IMR-90 (cell line): ENCODE measurements around the gene GABRA1. TPM values are rescaled to one million over a fixed set of nuclear protein-coding genes. Genes with fewer than 3 reads are reported as not detected.

Experiments
- ATAC-seq: fragments of 200-7000 bp; cut with Tn5 transposase; 2 replicates; pipeline ENCODE4 v1.9.1; 2020; ENCODE audit warnings: low read depth, mild to moderate bottlenecking, moderate library complexity
- BruUV-seq: library from RNA; stranded (reverse); fragments of 400-500 nt; replicated peaks from 2 replicates; lab custom pipeline; 2021; lab: Mats Ljungman, UMichigan
- CTCF ChIA-PET: fragments of 300-600 bp; formaldehyde crosslinking; extraction: SDS; loops from one replicate; lab custom pipeline; 2021; ENCODE audit warnings: antibody characterized with exemption; lab: Yijun Ruan, JAX
- POLR2A ChIA-PET: fragments of 300-600 bp; sonication (Branson Sonifier 250); formaldehyde crosslinking; loops from one replicate; lab custom pipeline; 2022; ENCODE audit warnings: antibody characterized with exemption; ENCODE audit not compliant: unreplicated experiment; lab: Charles Lee
- DNase-seq: peaks from one replicate; pipeline ENCODE4 v3.0.0; 2013
- H2AFZ ChIP-seq: replicated peaks from 2 replicates; pipeline ENCODE3; 2013; ENCODE audit warnings: low read length, mild to moderate bottlenecking; ENCODE audit not compliant: poor library complexity
- H2AK5ac ChIP-seq: 2 replicates; pipeline ENCODE4 v1.6.1; 2013; ENCODE audit warnings: low read depth, low read length, inconsistent platforms
- H2AK9ac ChIP-seq: replicated peaks from 2 replicates; pipeline ENCODE3; 2013; ENCODE audit warnings: mild to moderate bottlenecking, low read depth, low read length, moderate library complexity; ENCODE audit not compliant: poor library complexity
- H2BK120ac ChIP-seq: 2 replicates; pipeline ENCODE4 v1.6.1; 2013; ENCODE audit warnings: low read depth, low read length, inconsistent platforms
- H2BK15ac ChIP-seq: 3 replicates; pipeline ENCODE4 v1.6.1; 2013; ENCODE audit warnings: low read depth, low read length, inconsistent platforms
- H2BK20ac ChIP-seq: 2 replicates; pipeline ENCODE4 v1.6.1; 2013; ENCODE audit warnings: low read depth, mild to moderate bottlenecking, inconsistent platforms, low read length, moderate library complexity
- H2BK5ac ChIP-seq: 2 replicates; pipeline ENCODE4 v1.6.1; 2013; ENCODE audit warnings: mild to moderate bottlenecking, low read depth, low read length, inconsistent platforms; ENCODE audit not compliant: poor library complexity, severe bottlenecking
- H3K14ac ChIP-seq: replicated peaks from 2 replicates; pipeline ENCODE4 v1.6.1; 2013; ENCODE audit warnings: low read depth, low read length, inconsistent platforms
- H3K18ac ChIP-seq: 2 replicates; pipeline ENCODE4 v1.6.1; 2013; ENCODE audit warnings: low read depth, low read length, control low read depth
- H3K23ac ChIP-seq: 2 replicates; pipeline ENCODE4 v1.6.1; 2013; ENCODE audit warnings: low read depth, low read length, inconsistent platforms
- H3K27ac ChIP-seq: 2 replicates; pipeline ENCODE4 v1.5.1; 2013; ENCODE audit warnings: mild to moderate bottlenecking, control low read depth, low read length; ENCODE audit not compliant: insufficient read depth
- H3K27me3 ChIP-seq: 2 replicates; pipeline ENCODE4 v1.6.1; 2013; ENCODE audit warnings: low read length; ENCODE audit not compliant: control insufficient read depth, insufficient read depth
- H3K36me3 ChIP-seq: 2 replicates; pipeline ENCODE4 v1.6.1; 2013; ENCODE audit warnings: low read length, mixed read lengths; ENCODE audit not compliant: control insufficient read depth, insufficient read depth
- H3K4ac ChIP-seq: 2 replicates; pipeline ENCODE4 v1.6.1; 2013; ENCODE audit warnings: low read depth, low read length, inconsistent platforms
- H3K4me1 ChIP-seq: 2 replicates; pipeline ENCODE4 v1.6.1; 2013; ENCODE audit warnings: low read length, mixed read lengths; ENCODE audit not compliant: control insufficient read depth, insufficient read depth
- H3K4me2 ChIP-seq: 2 replicates; pipeline ENCODE4 v1.6.1; 2013; ENCODE audit warnings: low read depth, mild to moderate bottlenecking, control low read depth, low read length, moderate library complexity
- H3K4me3 ChIP-seq: 2 replicates; pipeline ENCODE4 v1.5.1; 2013; ENCODE audit warnings: low read depth, mild to moderate bottlenecking, control low read depth, low read length, moderate library complexity; ENCODE audit not compliant: insufficient read depth
- H3K56ac ChIP-seq: 2 replicates; pipeline ENCODE4 v1.6.1; 2013; ENCODE audit warnings: low read length, inconsistent platforms; ENCODE audit not compliant: insufficient read depth; ENCODE audit errors: extremely low read depth
- H3K79me1 ChIP-seq, 2 experiments: 2 replicates each; pipeline ENCODE4 v1.6.1; 2013; ENCODE audit warnings: low read length in 2 of 2, inconsistent platforms in 1 of 2, low read depth in 1 of 2
- H3K9ac ChIP-seq: 2 replicates; pipeline ENCODE4 v1.6.1; 2013; ENCODE audit warnings: low read depth, low read length, control low read depth
- H3K9me1 ChIP-seq: 2 replicates; pipeline ENCODE4 v1.6.1; 2013; ENCODE audit warnings: low read length, inconsistent platforms; ENCODE audit not compliant: insufficient read depth
- H3K9me3 ChIP-seq: 2 replicates; pipeline ENCODE4 v1.6.1; 2013; ENCODE audit warnings: low read length; ENCODE audit not compliant: control insufficient read depth, insufficient read depth
- H4K20me1 ChIP-seq: 2 replicates; pipeline ENCODE4 v1.6.1; 2013; ENCODE audit warnings: low read length, inconsistent platforms; ENCODE audit not compliant: insufficient read depth
- H4K5ac ChIP-seq: 2 replicates; pipeline ENCODE4 v1.6.1; 2013; ENCODE audit warnings: mild to moderate bottlenecking, low read depth, low read length, control low read depth
- H4K8ac ChIP-seq, 2 experiments: 2 replicates each; pipeline ENCODE4 v1.6.1; 2013; ENCODE audit warnings: low read depth in 2 of 2, low read length in 2 of 2, control low read depth in 1 of 2, inconsistent platforms in 1 of 2
- H4K91ac ChIP-seq: 2 replicates; pipeline ENCODE4 v1.6.1; 2013; ENCODE audit warnings: low read depth, low read length, inconsistent platforms; ENCODE audit not compliant: insufficient read depth
- CEBPB ChIP-seq: IDR thresholded peaks from 2 replicates; pipeline ENCODE4 v1.6.1; 2012; ENCODE audit warnings: low read depth, low read length, improper control_type of control experiment
- FOS ChIP-seq: fragments of 150-350 bp; IDR thresholded peaks from 2 replicates; pipeline ENCODE4 v1.6.1; 2016; ENCODE audit warnings: low read depth, low read length
- MAFK ChIP-seq: IDR thresholded peaks from 2 replicates; pipeline ENCODE4 v1.6.1; 2012; ENCODE audit warnings: low read depth, low read length, improper control_type of control experiment
- MAZ ChIP-seq: IDR thresholded peaks from 2 replicates; pipeline ENCODE4 v1.6.1; 2012; ENCODE audit warnings: low read depth, mild to moderate bottlenecking, low read length, improper control_type of control experiment, moderate library complexity, borderline replicate concordance
- MXI1 ChIP-seq: IDR thresholded peaks from 2 replicates; pipeline ENCODE4 v1.6.1; 2012; ENCODE audit warnings: low read depth, mild to moderate bottlenecking, low read length, moderate library complexity, borderline replicate concordance
- NFE2L2 ChIP-seq: fragments of 150-350 bp; IDR thresholded peaks from 2 replicates; pipeline ENCODE4 v1.6.1; 2016; ENCODE audit warnings: low read depth, mild to moderate bottlenecking, low read length
- POLR2A ChIP-seq: IDR thresholded peaks from 2 replicates; pipeline ENCODE4 v1.6.1; 2012; ENCODE audit warnings: mild to moderate bottlenecking, low read depth, low read length
- RCOR1 ChIP-seq: IDR thresholded peaks from 2 replicates; pipeline ENCODE4 v1.6.1; 2012; ENCODE audit warnings: mild to moderate bottlenecking, low read length, improper control_type of control experiment; ENCODE audit not compliant: insufficient replicate concordance
- RFX5 ChIP-seq: IDR thresholded peaks from 2 replicates; pipeline ENCODE4 v1.8.0; 2012; ENCODE audit warnings: low read depth, mild to moderate bottlenecking, low read length, moderate library complexity
- WGBS, 2 experiments: methylation state at CpG; one replicate each; pipeline versions ENCODE4 v1.1.5 to v1.1.7; 2013; ENCODE audit warnings: missing lambda C conversion rate in 2 of 2; ENCODE audit not compliant: insufficient read length in 1 of 2; ENCODE audit errors: extremely low coverage in 2 of 2; 5-methylcytosine and 5-hydroxymethylcytosine counted together
- dilution Hi-C: fragments of 300-500 bp; cut with HindIII; formaldehyde crosslinking; loops from one replicate; pipeline ENCODE4 v1.14.3; 2018; ENCODE audit warnings: low sequenced_read_pairs; ENCODE audit not compliant: unreplicated experiment
- in situ Hi-C: fragments of 300-500 bp; cut with MboI; formaldehyde crosslinking; loops from 3 replicates; pipeline ENCODE4 v1.14.3; 2019; ENCODE audit warnings: low sequenced_read_pairs, inconsistent platforms, mixed read lengths
- intact Hi-C: fragments of 100-400 bp; cut with micrococcal nuclease; formaldehyde crosslinking; loops from 2 replicates; pipeline ENCODE4 v1.10.0; 2022
- polyA plus RNA-seq, 3 experiments: library from polyadenylated mRNA; depleted of rRNA; stranded (reverse); fragments of >200 nt; gene quantifications; 2 replicates each; pipeline ENCODE4 v1.2.3, GENCODE V29; 2012; ENCODE audit warnings: low replicate concordance in 1 of 3
- total RNA-seq: library from RNA; depleted of rRNA; stranded (reverse); fragments of >200 nt; gene quantifications from 2 replicates; pipeline ENCODE4 v1.2.3, GENCODE V29; 2012

GABRA1 gene
- total and polyA plus RNA-seq, 2 of the 4 experiments (the other 2 are of a cell fraction), result not detected

GRCh38 chr5:161925960-161926359, 78.0 kb downstream of the GABRA1 start:
- H3K9ac ChIP-seq, result no peak overlapping the region
- in situ Hi-C loops, result no loop called here
- no peaks in the 10 kb centered on the region for H3K9me1 ChIP-seq
- no peak overlapping the region for H2BK20ac ChIP-seq
- no peak for ATAC-seq
- intact Hi-C loops, result no loop called here
- H4K20me1 ChIP-seq, result no peaks in the 10 kb centered on the region
- no peak overlapping the region for H3K4me3 ChIP-seq
- no CpG with 5 or more reads among the region's 4 CpGs for WGBS, 2 experiments
- H2BK120ac ChIP-seq, result no peak overlapping the region
- no peak overlapping the region for H2AFZ ChIP-seq
- H4K8ac ChIP-seq, result no peak overlapping the region
- no peak overlapping the region for H2AK5ac ChIP-seq
- ChIA-PET CTCF (interaction anchor here (0.6 kb wide), 1 partner anchor 17 kb away, joined by 3 read pairs; no protein-coding TSS in a partner anchor), POLR2A (no interaction called here)
- H3K9me3 ChIP-seq, result peaks cover 6% of the 10 kb centered on the region
- H2AK9ac ChIP-seq, result no peak overlapping the region
- DNase-seq, result no peak
- no peak overlapping the region for H3K18ac ChIP-seq
- no peak overlapping the region for H3K56ac ChIP-seq
- no peaks in the 10 kb centered on the region for H3K4me1 ChIP-seq
- no peaks in the 10 kb centered on the region for H3K79me1 ChIP-seq
- no peak overlapping the region for H3K4ac ChIP-seq
- H2BK15ac ChIP-seq, result no peak overlapping the region
- no peak overlapping the region for H3K4me2 ChIP-seq
- no peaks in the 10 kb centered on the region for H3K27me3 ChIP-seq
- no TSS peak for BruUV-seq
- H2BK5ac ChIP-seq, result no peak overlapping the region
- TF ChIP-seq MXI1, result no peak
- no peak for TF ChIP-seq CEBPB
- TF ChIP-seq RCOR1, result no peak
- TF ChIP-seq RFX5, result no peak
- no peak for TF ChIP-seq POLR2A
- TF ChIP-seq FOS, result no peak
- TF ChIP-seq MAZ, result no peak
- no peak for TF ChIP-seq MAFK
- TF ChIP-seq NFE2L2, result no peak
- no peak overlapping the region for H3K23ac ChIP-seq
- no peak overlapping the region for H3K14ac ChIP-seq
- no peak overlapping the region for H3K27ac ChIP-seq
- no peak overlapping the region for H4K5ac ChIP-seq
- H4K91ac ChIP-seq, result no peak overlapping the region
- no peaks in the 10 kb centered on the region for H3K36me3 ChIP-seq
- dilution Hi-C loops, result no loop called here
